GM18519 (cell line): Measurements from ENCODE around the gene COL13A1.

Source experiments
- ATAC-seq: cut with Tn5 transposase; IDR thresholded peaks from one replicate; pipeline ENCODE4 v1.9.1; 2021; ENCODE audit warnings: mild to moderate bottlenecking, moderate library complexity; ENCODE audit not compliant: unreplicated experiment, low FRiP score

COL13A1 gene

GRCh38 chr10:69959911-69960310, 158.2 kb downstream of the COL13A1 start:
- no peak for ATAC-seq

- no peak for ATAC-seq
These were observed 158.9 kb downstream of the COL13A1 start for GRCh38 chr10:69960606-69960987.

- ATAC-seq: no peak
These were observed 159.5 kb downstream of the COL13A1 start for GRCh38 chr10:69960988-69961880.

DNA sequence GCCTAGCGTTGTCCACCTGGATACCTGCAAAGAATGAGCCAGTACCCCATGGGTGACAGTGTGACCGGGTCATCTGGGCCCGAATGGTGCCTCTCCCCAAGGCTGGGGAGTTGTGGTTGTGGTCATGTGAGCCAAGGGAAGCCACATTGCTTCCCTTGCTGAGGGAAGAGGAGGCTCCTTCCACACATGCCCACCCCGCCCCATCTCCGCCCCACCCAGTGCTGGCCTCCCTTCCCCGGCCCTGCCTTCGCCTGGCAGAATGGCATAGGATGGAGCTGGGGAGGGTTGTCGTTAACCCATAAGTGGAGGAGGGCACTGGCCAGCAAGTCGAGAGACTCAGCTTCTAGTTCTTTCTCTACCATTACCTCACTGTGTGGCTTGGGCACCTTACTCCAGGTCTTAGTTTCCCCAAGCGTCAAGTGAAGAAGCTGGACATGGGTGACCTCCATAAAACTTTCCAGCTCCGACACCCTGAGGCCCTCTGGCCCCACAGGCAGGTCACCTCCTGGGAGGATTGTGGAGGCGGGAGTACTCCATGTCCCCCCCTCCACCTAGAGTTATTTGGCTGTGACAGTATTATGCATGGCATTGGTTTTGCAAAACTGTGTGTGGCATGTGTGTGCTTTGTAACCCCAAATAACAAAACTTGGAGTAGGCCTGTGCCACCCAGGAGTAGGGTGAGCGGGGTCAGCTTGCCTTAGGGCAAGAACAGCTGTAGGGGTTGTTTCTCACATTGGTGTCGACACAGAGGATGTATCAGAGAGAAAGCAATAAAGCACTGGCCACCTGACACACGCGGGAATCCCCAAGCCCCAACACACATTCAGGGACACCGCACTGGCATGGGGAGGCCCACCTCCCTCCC, 160.4 kb downstream of the COL13A1 start:
- ATAC-seq: no peak

DNA sequence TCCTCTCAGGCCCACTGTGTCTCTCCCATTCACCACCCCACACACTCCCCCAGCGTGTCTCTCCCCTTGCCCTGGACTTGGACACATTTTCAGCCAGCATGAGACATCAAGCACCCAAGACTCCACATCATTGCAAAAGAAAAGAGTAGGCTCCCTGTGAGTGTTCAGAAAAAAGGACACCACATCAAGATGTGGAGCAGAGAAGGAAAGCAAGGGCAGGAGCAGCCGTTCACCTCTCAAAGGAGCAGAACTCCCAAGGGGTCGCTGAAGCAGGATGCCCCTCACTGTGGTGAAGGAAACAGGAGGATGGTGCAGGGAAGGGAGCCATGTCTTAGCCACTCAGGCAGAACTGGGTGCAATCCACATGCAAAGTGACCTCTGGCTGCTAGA, 161.0 kb downstream of the COL13A1 start:
- ATAC-seq: no peak

DNA sequence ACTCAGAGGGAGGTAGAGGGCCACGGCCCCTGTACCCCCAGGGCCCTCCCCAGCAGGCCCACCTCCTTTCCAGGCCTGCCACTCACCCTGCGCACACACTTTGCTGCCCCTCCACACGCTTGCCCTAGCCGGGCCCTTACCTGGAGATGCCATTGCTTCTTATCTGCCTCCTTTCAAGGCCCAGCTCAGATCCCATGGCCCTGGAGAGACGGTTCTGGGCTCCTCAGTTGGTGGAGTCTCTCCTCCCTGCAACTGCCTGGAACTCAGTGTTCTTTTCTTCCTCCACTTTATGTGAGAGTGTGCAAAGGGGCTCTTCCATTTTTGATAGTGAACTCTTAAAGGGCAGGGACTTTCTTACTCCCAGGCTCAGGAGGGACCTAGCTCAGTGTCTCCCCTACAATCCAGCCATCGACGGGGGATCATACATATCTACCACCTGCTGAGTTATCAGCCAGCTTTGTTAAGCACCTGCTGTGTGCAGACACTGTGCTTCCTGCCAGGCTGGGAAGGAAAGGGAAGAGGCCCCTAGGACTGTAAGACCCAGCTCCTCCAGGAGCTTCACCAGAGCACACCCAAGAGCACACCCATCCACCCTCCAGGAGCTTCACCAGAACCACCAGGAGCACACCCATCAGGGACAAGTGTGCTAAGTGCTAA, 161.6 kb downstream of the COL13A1 start:
- no peak for ATAC-seq

GRCh38 chr10:69963835-69964710, 162.4 kb downstream of the COL13A1 start:
- ATAC-seq: no peak

GRCh38 chr10:69965086-69965485, 163.4 kb downstream of the COL13A1 start:
- ATAC-seq: no peak

DNA sequence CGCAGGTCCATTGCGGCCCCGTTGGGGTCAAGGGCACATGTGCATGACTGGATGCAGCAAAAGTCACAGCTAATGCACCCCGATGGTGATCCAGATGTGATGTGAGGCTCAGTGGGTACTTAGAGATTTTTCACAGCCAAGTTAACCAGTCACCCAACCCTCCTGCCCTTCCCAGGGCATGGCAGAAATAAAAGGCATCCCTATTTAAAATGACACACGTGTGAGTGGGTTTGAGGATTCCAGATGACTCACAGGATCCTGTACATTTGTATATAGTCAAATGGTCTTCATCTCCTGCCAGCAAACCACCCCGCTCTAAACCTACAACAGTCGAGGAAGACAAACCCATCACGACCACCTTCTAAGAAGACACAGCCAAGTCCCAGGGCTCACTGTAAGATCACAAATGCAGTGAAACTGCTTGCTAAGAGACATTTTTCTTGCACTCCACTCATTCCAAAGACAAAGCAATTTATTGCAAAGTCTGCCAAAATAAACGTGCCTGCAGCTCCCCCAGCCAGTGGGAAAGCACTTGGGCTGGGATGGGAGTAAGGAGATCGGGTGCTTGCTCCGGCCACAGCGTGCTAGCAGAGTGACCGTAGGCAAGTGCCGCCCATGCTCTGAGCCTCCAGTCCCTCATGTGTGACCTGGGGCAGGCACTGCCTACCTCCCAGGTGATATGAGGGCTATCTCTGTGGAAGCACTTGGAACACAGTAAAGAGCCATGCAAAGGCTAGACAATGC, 164.4 kb downstream of the COL13A1 start:
- ATAC-seq: no peak

DNA sequence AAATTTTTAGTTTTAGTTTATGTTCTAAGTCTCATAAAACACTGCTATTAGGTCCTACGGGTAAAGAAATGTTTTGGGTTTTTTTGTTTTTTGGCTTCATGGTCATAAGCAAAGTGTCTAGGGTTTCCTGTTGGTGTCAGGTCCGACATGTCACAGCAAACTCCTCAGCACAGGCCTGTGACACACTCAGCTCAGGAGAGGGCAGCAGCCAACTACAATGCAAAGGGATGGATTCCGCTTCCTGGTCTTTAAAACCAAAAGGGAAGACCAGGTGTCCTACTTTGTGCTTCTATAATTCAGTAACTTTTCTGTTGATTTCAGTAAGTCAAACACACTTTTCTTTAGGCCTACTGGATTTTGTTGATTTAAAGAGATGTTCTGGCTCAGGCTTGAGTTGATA, 167.1 kb downstream of the COL13A1 start:
- no peak for ATAC-seq

DNA sequence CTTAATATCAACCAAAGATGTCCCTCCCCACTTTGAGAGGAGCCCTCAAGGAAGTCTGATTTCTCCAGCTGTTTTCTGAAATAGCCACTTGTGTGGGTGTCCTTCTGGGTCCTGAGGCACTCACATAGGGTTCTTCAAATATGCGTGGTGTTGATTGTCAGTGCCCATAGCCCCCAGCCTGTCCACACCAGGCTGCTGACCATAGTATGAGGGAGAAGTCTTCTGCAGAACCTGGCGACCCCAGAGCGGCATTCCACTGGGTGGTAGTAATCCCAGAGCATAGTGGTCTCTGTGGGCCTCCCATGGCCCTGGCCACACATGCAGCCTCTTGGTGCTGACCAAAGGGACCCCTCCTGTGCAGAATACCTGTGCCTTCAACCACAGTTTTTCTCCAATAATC, 168.3 kb downstream of the COL13A1 start:
- ATAC-seq: no peak

GRCh38 chr10:69972981-69973397, 171.3 kb downstream of the COL13A1 start:
- no peak for ATAC-seq

- ATAC-seq: no peak
These were observed 172.0 kb downstream of the COL13A1 start for GRCh38 chr10:69973678-69974077.

- no peak for ATAC-seq
These were observed 172.9 kb downstream of the COL13A1 start for GRCh38 chr10:69974551-69975155.

DNA sequence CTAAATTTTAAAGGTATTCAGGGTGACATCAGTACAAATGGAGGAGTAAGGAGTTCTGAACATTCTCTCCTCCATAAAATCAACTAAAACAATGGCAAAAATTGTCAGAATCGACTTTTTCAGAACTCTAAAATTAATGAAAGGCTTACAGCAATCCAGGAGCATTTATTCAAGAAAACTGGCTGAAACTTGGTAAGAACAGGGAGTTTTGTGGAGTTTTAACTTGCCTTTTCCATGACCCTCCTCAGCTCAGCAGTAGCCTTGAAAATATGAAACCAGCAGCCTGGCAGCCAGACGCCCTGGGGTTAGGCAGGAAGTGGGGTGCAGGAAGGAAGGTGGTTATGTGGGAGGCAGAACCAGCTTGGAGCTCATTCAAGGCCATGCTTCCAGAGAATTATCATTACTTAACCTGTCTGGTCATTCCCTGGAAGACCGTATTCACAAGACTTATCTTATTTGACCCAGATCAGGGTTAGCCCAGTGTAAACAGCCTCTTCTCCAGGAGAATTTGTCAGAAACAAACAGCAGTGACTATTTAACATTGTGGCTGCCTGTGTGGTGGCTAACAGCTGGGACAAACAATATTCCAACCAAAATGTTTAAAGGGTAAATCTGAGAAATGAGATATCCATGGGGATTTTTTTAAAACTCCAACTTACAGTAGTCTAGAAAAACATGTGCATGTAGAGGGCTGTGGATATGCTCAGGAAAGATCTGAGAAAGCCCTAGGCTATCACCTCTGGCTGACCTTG, 175.3 kb downstream of the COL13A1 start:
- ATAC-seq: no peak

DNA sequence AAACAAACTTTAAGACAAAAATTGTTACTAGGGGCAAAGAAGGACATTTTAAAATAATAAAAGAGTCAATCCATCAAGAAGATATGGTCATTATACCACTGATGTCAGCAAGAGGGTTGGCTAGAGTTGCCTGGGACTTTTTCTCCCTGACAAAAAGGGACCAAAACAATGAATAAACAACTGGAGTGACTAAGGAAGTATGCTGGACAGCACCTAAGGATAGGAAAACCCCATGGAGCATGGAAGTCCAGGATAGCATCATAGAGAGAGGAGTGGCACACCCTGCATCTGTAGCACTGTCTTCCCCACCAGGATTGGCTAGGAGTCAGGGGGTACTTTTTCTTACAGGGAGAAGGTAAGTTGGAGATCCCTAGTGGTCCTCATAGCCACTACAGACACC, 177.5 kb downstream of the COL13A1 start:
- no peak for ATAC-seq

DNA sequence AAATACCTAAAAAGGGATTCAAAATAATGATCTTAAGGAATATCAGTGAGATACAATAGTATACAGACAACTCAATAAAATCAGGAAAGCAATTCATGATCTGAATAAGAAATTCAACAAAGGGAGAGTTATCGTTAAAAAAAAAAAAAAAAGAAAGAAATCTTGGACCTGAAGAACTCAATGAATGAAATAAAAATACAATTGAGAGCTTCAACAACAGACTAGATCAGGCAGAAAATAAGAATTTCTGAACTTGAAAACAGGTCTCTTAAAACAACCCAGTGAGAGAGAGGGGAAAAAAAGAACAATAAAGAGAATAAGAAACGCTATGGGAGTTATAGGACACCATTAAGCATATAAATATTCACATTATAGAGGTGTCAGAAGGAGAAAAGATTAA, 179.0 kb downstream of the COL13A1 start:
- ATAC-seq: no peak

GRCh38 chr10:69988094-69988493, 186.4 kb downstream of the COL13A1 start:
- no peak for ATAC-seq
